GM12878 (cell line): Measurements from ENCODE around the gene CDH4. TPM values are rescaled to one million over a fixed set of nuclear protein-coding genes. Genes with fewer than 3 reads are reported as not detected.

Source experiments
- ATAC-seq: fragments of 200-7000 bp; cut with Tn5 transposase; 3 replicates; pipeline ENCODE4 v1.9.1; 2020; ENCODE audit warnings: mild to moderate bottlenecking, moderate library complexity
- BruUV-seq: library from RNA; stranded (reverse); fragments of 400-500 nt; replicated peaks from 2 replicates; lab custom pipeline; 2021; lab: Mats Ljungman, UMichigan
- CTCF ChIA-PET: fragments of 300-600 bp; sonication (Branson Sonifier 250); formaldehyde crosslinking; extraction: SDS; loops from one replicate; lab custom pipeline; 2021; ENCODE audit warnings: inconsistent platforms; lab: Yijun Ruan, JAX
- POLR2A ChIA-PET: fragments of 350-600 bp; formaldehyde crosslinking; extraction: SDS; loops from one replicate; lab custom pipeline; 2021; ENCODE audit warnings: inconsistent platforms; lab: Charles Lee
- RAD21 ChIA-PET: fragments of 300-600 bp; sonication (Branson Sonifier 250); formaldehyde crosslinking; loops from one replicate; lab custom pipeline; 2023; ENCODE audit warnings: antibody characterized with exemption; ENCODE audit not compliant: unreplicated experiment; lab: Charles Lee
- SMC1A ChIA-PET: fragments of 300-600 bp; sonication (Branson Sonifier 250); formaldehyde crosslinking; loops from one replicate; lab custom pipeline; 2023; ENCODE audit not compliant: unreplicated experiment, uncharacterized antibody; lab: Charles Lee
- DNase-seq: peaks from one replicate; pipeline ENCODE4 v3.0.0-alpha.2; 2011; ENCODE audit warnings: low read depth, low spot score
- FAIRE-seq: peaks from 3 replicates; lab custom pipeline; 2011; peaks lifted over from hg19 to GRCh38; lab: Jason Lieb, UNC
- H2AFZ ChIP-seq: 2 replicates; pipeline ENCODE4 v1.6.0; 2011; ENCODE audit warnings: low read depth, low read length, control low read depth; ENCODE audit not compliant: control insufficient read depth
- H3K27ac ChIP-seq: 2 replicates; pipeline ENCODE4 v1.5.1; 2011; ENCODE audit warnings: control low read depth; ENCODE audit not compliant: control insufficient read depth, insufficient read depth
- H3K27me3 ChIP-seq, 2 experiments: replicated peaks in 1 of 2; 2 replicates each; pipeline versions ENCODE4 v1.6.0 to v1.6.1; 2011; ENCODE audit warnings: low read length in 1 of 2; ENCODE audit not compliant: control insufficient read depth in 2 of 2, insufficient read depth in 2 of 2
- H3K36me3 ChIP-seq, 2 experiments: 2 replicates each; pipeline ENCODE4 v1.5.1; 2011; ENCODE audit warnings: low read length in 1 of 2; ENCODE audit not compliant: control insufficient read depth in 2 of 2, insufficient read depth in 2 of 2
- H3K4me1 ChIP-seq: 2 replicates; pipeline ENCODE4 v1.6.1; 2011; ENCODE audit warnings: mild to moderate bottlenecking, low read length, moderate library complexity, mixed read lengths; ENCODE audit not compliant: control insufficient read depth, insufficient read depth
- H3K4me2 ChIP-seq: 2 replicates; pipeline ENCODE4 v1.6.0; 2011; ENCODE audit warnings: control low read depth; ENCODE audit not compliant: control insufficient read depth, insufficient read depth
- H3K4me3 ChIP-seq: fragments of 200-600 bp; sonication (generic); 2 replicates; pipeline ENCODE4 v1.5.1; 2016
- H3K79me2 ChIP-seq: 2 replicates; pipeline ENCODE4 v1.6.0; 2011; ENCODE audit warnings: low read length; ENCODE audit not compliant: control insufficient read depth, insufficient read depth
- H3K9ac ChIP-seq: 2 replicates; pipeline ENCODE4 v1.8.0; 2011; ENCODE audit warnings: low read length, control low read depth, mixed read lengths; ENCODE audit not compliant: control insufficient read depth, insufficient read depth
- H3K9me3 ChIP-seq: replicated peaks from 3 replicates; pipeline ENCODE4 v1.5.1; 2011; ENCODE audit warnings: mild to moderate bottlenecking, low read length; ENCODE audit not compliant: control insufficient read depth, insufficient read depth
- H4K20me1 ChIP-seq: 2 replicates; pipeline ENCODE4 v1.6.0; 2011; ENCODE audit not compliant: control insufficient read depth, insufficient read depth
- BHLHE40 ChIP-seq, 2 experiments: fragments of 450-650 bp in 1 of 2; IDR thresholded peaks; 2 replicates each; pipeline ENCODE4 v1.6.1; 2011 to 2017; ENCODE audit warnings: low read depth in 2 of 2, borderline replicate concordance in 1 of 2, improper control_type of control experiment in 1 of 2, low read length in 1 of 2, mild to moderate bottlenecking in 1 of 2
- EZH2 ChIP-seq: IDR thresholded peaks from 2 replicates; pipeline ENCODE4 v1.6.1; 2012; ENCODE audit warnings: low read depth, mild to moderate bottlenecking, control low read depth, inconsistent platforms, low read length, borderline replicate concordance; ENCODE audit not compliant: control insufficient read depth
- FOXK2 ChIP-seq: fragments of 450-650 bp; IDR thresholded peaks from 2 replicates; pipeline ENCODE4 v1.6.1; 2017; ENCODE audit warnings: mild to moderate bottlenecking, moderate library complexity
- HDAC2 ChIP-seq: fragments of 200-600 bp; sonication (generic); IDR thresholded peaks from 2 replicates; pipeline ENCODE4 v1.6.1; 2017
- IKZF1 ChIP-seq: fragments of 450-650 bp; conservative IDR thresholded peaks from 2 replicates; pipeline ENCODE4 v1.6.1; 2017; ENCODE audit warnings: antibody characterized with exemption, mild to moderate bottlenecking
- MEF2A ChIP-seq: IDR thresholded peaks from 2 replicates; pipeline ENCODE4 v1.6.1; 2011; ENCODE audit warnings: low read depth, mild to moderate bottlenecking, low read length, moderate library complexity; ENCODE audit not compliant: insufficient read depth
- MXI1 ChIP-seq: fragments of 150-350 bp; IDR thresholded peaks from 2 replicates; pipeline ENCODE4 v1.6.1; 2011; ENCODE audit warnings: low read depth, mild to moderate bottlenecking, inconsistent platforms, low read length, improper control_type of control experiment
- NFYB ChIP-seq: IDR thresholded peaks from 2 replicates; pipeline ENCODE4 v1.6.1; 2011; ENCODE audit warnings: low read depth, mild to moderate bottlenecking, low read length, improper control_type of control experiment, moderate library complexity; ENCODE audit not compliant: insufficient read depth
- PKNOX1 ChIP-seq: fragments of 450-650 bp; IDR thresholded peaks from 2 replicates; pipeline ENCODE4 v1.6.1; 2016; ENCODE audit warnings: mild to moderate bottlenecking
- RB1 ChIP-seq: fragments of 450-650 bp; formaldehyde crosslinking; IDR thresholded peaks from 2 replicates; pipeline ENCODE4 v1.6.1; 2017; ENCODE audit warnings: mild to moderate bottlenecking, borderline replicate concordance
- SP1 ChIP-seq: IDR thresholded peaks from one replicate; pipeline ENCODE4 v1.6.1; 2011; ENCODE audit warnings: low read depth, low read length
- SUZ12 ChIP-seq: fragments of 200-600 bp; sonication (generic); IDR thresholded peaks from one replicate; pipeline ENCODE4 v1.6.1; 2018; ENCODE audit warnings: antibody characterized with exemption, mild to moderate bottlenecking; ENCODE audit not compliant: unreplicated experiment
- TBL1XR1 ChIP-seq: IDR thresholded peaks from 2 replicates; pipeline ENCODE4 v1.6.1; 2012; ENCODE audit warnings: low read depth, low read length, improper control_type of control experiment
- YY1 ChIP-seq: IDR thresholded peaks from 2 replicates; pipeline ENCODE4 v1.6.1; 2011; ENCODE audit warnings: low read depth, mild to moderate bottlenecking, low read length
- WGBS: methylation state at CpG from one replicate; pipeline ENCODE4 v1.1.6; 2016; ENCODE audit warnings: low lambda C conversion rate; ENCODE audit not compliant: insufficient replicate concordance, insufficient coverage; ENCODE audit errors: missing lambda C conversion rate; 5-methylcytosine and 5-hydroxymethylcytosine counted together
- in situ Hi-C: fragments of 300-500 bp; cut with MboI; formaldehyde crosslinking; loops from 9 replicates; pipeline ENCODE4 v1.14.3; 2018; ENCODE audit warnings: mixed read lengths
- intact Hi-C: fragments of 100-400 bp; cut with micrococcal nuclease; formaldehyde crosslinking; loops from one replicate; pipeline ENCODE4 v1.14.2; 2022; ENCODE audit not compliant: unreplicated experiment
- polyA plus RNA-seq, 11 experiments: library from polyadenylated mRNA; depleted of rRNA in 4 of 11; unstranded in 6 of 11; stranded (reverse) in 5 of 11; fragments of >200 nt; fragmentation: Nextera tagmentation in 4 of 11; fragmentation: Illumina TruSeq in 1 of 11; extraction: Ambion mirVana in 4 of 11; extraction: Trizol in 1 of 11; gene quantifications; 1 replicate in 1 of 11; 2 replicates in 10 of 11; pipeline versions ENCODE4 v1.2.1 to v1.2.3, GENCODE V29; 2011 to 2016; ENCODE audit warnings: inconsistent platforms in 2 of 11, missing spikeins in 2 of 11, low read depth in 1 of 11
- total RNA-seq, 4 experiments: library from RNA; depleted of rRNA in 3 of 4; stranded (reverse); fragments of >200 nt in 3 of 4; fragmentation: Illumina TruSeq in 1 of 4; extraction: Trizol in 1 of 4; gene quantifications; 2 replicates each; pipeline versions ENCODE4 v1.2.1 to v1.2.3, GENCODE V29; 2013 to 2021

The CDH4 gene
- total and polyA plus RNA-seq, 10 of the 15 experiments (the other 5 are each of a cell fraction or from before 2014, with no cell fraction given) = not detected

DNA sequence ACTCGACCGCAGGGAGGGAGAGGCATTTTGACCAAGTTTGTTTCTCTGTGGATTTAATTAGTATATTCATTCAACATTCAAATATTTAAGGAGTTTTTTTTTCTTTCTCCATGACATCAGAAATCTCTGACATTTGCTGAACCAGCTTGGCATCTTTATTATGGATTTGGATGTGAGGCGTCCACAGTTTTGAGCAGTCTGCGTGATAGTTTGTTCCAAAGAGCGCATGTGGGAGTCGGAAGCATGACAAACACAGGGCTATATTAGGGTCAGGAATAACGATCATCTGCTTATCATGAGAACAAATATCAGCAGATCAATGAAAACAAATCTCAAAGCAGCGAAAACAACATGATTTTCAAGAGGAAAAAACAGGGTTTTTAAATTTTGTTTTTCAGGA lies 373.2 kb downstream of the CDH4 start:
- Histone ChIP-seq H2AFZ (no peak overlapping the region), H3K9ac (no peak overlapping the region), H3K4me2 (no peak overlapping the region), H3K27ac (no peak overlapping the region), H3K79me2 (no peaks in the 10 kb centered on the region), H3K36me3 (no peaks in the 10 kb centered on the region), H3K4me1 (no peaks in the 10 kb centered on the region), H3K9me3 (no peaks in the 10 kb centered on the region; the same call in 2 of the 3 replicates), H4K20me1 (no peaks in the 10 kb centered on the region), H3K4me3 (no peak overlapping the region), H3K27me3 (no peaks in the 10 kb centered on the region; a peak in 1 of 4 replicates)
- BruUV-seq = no TSS peak
- SMC1A ChIA-PET = no interaction called here
- WGBS = 47% methylated on average over 8 of the region's 8 CpGs
- CTCF ChIA-PET = no interaction called here
- ATAC-seq (no peak), FAIRE-seq (no peak), DNase-seq (no peak)
- RAD21 ChIA-PET = no interaction called here
- TF ChIP-seq RB1 (no peak), IKZF1 (no peak), YY1 (no peak), BHLHE40 (IDR thresholded peaks at IDR 0.05; ENCODE audit: borderline replicate concordance in 1 of 2, low read depth in 2 of 2, low read length in 1 of 2) (no peak), SP1 (no peak), PKNOX1 (no peak), TBL1XR1 (no peak), MEF2A (no peak), HDAC2 (no peak), EZH2 (no peak), MXI1 (no peak), NFYB (no peak), FOXK2 (no peak), SUZ12 (no peak)
- in situ Hi-C loops = no loop called here
- intact Hi-C loops = no loop called here
- POLR2A ChIA-PET = no interaction called here
